Subcutaneous preadipocyte (primary cell): Measurements from ENCODE around the gene TAL2. TPM values are rescaled to one million over a fixed set of nuclear protein-coding genes. Genes with fewer than 3 reads are reported as not detected.

ENCODE experiments used
- total RNA-seq: library from RNA; depleted of rRNA; stranded (reverse); fragments of >200 nt; gene quantifications from 2 replicates; pipeline ENCODE4 v1.2.3, GENCODE V29; 2012

The TAL2 gene
- not detected in 2 replicates for total RNA-seq

DNA sequence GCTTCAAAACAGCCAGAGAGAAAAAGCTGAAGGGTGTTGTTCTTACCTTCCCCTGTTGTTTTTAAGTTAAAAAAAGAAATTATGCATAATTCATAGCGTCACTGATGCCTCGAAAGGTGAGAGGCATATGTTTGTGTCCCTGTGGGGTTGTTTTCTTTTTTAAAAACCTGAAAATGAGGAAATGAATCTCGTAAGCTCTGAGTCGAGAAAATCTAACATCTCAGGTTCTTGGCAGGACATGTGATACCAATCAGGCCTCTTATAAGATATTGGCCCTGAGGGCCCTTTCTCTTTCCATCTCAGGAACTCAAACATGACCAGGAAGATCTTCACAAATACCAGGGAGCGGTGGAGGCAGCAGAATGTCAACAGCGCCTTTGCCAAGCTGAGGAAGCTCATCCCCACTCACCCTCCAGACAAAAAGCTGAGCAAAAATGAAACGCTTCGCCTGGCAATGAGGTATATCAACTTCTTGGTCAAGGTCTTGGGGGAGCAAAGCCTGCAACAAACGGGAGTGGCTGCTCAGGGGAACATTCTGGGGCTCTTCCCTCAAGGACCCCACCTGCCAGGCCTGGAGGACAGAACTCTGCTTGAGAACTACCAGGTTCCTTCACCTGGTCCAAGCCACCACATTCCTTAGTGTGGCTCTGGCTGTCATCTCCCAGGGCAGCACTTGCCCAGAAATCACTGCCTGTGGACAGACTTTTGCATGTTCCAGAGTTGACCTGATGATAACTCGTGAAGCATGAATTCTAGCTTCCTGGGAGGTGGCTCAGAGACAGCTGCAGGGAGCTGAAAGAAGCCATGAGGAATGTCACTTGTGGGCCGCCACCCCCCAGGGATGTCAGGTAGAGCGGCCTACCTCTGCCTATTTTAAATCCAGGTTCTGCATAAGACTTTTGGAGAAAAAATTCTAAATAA, at the start of gene TAL2:
TAL2 (plus strand) TSS at position 274 of the 921 bp plus-strand sequence; CDS start at position 314, 40 bp downstream.

DNA sequence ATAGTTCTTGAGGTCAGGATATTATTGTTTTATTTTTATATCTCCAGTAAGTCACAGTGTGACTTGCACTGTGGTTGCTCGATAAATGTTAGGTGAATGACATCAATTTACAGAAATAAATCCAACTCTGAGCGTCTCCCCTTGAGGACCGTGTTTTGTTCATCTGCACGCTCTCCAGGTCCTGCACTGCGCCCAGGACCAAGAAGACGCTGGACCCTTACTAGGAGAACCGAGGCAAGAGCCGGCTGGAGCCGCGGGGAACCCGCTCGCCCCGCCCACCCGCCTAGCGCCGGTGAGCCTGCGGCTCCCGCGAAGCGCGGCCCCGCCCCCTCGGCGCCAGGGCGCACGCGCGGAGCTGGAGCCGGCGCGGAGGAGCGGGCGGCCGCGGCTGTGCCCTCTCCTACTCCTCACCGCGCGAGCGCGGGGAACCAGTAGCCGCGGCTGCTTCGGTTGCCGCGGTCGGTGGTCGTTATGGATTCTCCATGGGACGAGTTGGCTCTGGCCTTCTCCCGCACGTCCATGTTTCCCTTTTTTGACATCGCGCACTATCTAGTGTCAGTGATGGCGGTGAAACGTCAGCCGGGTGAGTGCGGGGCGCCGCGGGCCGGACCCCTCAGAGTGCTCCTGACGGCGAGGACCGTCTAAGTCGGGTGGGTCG, 32.1 kb downstream of the TAL2 start, which contains the start of gene TMEM38B:
TMEM38B (plus strand) TSS at position 352 of the 658 bp plus-strand sequence; CDS start at position 472, 120 bp downstream.

Other genes with a start within 250 kb of the TAL2 start
- gene FSD1L, start 214.4 kb upstream of the TAL2 start, total RNA-seq, result 6.2 and 9.2 TPM in 2 replicates
- 27.2 and 34.5 TPM in 2 replicates for gene FKTN, start 104.3 kb upstream of the TAL2 start, total RNA-seq
- gene TMEM38B, start 32.1 kb downstream of the TAL2 start, total RNA-seq, result 20.2 and 20.5 TPM in 2 replicates